Astrocyte of the hippocampus (primary cell): ENCODE data around the gene BIN1.

Experiments used
- DNase-seq: peaks from one replicate; pipeline ENCODE4 v3.0.0; 2011; ENCODE audit warnings: low read depth, low spot score

The BIN1 gene, protein sequence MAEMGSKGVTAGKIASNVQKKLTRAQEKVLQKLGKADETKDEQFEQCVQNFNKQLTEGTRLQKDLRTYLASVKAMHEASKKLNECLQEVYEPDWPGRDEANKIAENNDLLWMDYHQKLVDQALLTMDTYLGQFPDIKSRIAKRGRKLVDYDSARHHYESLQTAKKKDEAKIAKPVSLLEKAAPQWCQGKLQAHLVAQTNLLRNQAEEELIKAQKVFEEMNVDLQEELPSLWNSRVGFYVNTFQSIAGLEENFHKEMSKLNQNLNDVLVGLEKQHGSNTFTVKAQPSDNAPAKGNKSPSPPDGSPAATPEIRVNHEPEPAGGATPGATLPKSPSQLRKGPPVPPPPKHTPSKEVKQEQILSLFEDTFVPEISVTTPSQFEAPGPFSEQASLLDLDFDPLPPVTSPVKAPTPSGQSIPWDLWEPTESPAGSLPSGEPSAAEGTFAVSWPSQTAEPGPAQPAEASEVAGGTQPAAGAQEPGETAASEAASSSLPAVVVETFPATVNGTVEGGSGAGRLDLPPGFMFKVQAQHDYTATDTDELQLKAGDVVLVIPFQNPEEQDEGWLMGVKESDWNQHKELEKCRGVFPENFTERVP

DNA sequence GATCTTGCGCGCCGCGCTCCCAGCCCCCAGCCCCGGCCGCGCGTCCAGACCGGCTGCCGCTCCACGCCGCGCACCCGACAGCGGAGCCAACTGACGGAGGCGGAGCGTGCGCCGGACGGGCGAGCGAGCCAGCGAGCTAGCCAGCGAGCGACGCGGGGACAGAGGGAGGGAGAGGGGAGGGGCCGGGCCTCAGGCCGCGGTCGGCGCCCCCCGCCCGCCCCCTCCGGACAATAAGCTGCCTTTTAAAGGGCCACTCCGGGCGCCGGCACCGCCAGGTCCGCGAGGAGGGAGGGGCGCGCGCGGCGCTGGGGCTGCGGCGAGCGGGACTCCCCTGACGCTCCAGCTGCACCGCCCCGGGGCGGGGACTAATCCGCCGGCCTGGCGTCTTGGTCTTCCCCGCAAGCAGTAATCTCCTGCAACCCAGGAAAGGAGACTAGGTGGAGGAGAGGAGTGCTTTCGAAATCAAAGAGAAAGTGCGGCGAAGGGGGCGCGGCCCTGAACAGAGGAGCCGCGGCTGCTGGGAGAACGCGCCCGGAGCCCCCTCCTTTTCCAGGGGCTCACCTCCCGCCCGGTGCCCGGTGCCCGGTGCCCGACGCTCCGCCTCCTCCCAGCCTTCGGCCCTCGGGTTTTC lies at the start of gene BIN1:
Gene BIN1 (minus strand): TSS at position 164 of the 631 bp plus-strand sequence. CDS start 211 bp downstream, outside the sequence.
- DNase-seq, result peak; percentile 92

DNA sequence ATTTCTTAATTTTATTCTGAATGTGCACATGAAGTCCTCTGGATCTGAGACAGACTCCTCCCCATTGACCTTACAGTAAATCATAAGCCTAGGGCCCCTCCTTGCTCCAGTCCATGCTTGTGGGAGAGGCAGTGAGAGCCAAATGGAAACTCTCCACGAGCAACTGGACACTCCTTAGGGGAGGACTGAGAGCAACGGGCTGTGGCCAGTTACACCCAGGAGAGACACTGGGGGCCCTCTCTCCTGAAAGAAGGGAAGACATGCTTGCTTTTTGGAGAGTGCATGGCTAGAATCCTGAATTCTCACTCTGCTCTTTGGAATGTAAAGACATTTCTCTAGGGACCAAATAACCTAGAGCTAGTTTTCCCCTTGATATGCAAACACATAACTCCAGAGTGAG lies 49.0 kb upstream of the BIN1 start:
- DNase-seq, result no peak

DNA sequence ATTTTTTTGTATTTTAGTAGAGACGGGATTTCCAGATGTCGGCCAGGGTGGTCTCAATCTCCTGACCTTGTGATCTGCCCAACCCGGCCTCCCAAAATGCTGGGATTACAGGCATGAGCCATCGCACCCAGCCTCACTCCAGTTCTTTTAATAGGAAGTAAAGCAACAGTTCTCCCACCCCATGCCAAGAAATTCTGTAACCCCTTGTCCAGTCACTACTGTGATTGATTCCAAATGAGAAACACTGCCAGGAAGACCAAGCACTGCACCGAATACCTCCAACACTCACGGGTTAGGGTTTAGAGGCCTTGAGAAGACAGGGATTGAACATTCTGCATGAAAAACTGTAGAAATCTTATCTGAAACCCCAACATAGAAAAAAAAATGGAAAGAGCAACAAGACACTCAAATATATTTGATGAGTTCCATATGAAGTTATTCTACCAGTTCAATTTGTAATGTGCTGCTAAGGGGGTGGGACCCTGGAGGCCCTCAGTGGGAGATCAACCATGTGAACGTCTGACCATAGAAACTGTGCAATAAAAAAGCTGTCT lies 48.2 kb upstream of the BIN1 start:
- peak; percentile 36 for DNase-seq

DNA sequence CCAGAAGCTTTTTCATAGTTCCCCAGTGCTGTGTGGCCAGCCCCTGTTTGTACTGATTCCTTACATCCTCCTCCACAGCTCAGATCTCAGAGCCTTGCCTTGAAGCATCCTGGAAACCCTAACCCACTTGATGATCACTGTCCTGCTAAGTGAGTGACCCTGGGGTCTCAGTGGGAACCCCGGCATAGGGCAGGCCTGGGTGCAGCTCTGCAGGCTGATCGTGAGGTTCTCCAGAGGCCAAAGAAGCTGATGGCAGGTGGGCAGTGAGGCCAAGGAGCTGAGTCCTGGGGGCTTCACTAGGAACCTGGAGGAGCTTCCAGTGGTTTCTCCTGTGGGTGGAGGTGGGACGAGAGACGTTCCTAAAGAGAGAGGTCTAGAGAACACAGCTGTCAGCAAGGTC lies 47.4 kb upstream of the BIN1 start:
- DNase-seq, result no peak

DNA sequence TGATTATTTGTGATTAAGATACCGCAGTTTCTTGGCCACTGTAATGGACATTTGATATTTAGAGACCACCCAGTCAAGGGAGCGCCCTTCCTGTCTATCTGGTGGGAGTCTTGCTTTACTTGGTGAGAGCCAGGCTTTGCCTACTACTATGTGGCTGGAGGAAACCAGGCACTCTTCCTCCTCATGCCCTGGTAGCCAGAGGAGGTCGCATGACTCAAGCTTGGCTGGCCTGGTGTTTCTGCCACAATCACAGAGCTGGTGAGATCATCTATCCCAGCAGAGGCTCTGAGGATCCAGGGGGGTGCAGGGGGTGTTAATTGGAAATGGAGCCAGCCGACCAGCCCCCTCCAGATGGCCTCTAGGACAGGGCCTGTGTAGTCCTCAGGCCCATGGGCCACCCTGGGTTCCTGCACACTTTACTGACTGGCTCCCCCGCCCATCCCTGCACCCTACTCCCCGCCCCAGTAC lies 46.8 kb upstream of the BIN1 start:
- DNase-seq, result peak; percentile 89

DNA sequence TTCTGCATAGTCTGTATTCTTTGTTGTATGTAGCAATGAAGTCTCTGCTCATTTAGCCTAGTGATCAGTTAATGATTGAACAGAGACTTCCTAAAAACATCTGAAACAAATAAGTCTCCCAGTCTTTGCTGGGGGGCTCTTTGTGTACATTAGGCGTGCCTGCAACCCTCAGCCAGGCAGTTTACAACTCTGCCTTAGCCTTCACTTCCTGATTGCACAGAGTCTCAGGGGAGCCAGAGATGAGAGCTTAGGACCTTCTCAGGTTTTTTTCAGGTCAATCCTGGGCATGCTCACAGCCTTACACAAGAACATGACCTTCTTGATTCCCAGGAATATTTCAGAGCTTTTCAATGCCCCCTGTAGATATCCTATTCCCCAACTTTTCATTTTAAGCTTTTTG lies 44.0 kb upstream of the BIN1 start:
- no peak for DNase-seq

DNA sequence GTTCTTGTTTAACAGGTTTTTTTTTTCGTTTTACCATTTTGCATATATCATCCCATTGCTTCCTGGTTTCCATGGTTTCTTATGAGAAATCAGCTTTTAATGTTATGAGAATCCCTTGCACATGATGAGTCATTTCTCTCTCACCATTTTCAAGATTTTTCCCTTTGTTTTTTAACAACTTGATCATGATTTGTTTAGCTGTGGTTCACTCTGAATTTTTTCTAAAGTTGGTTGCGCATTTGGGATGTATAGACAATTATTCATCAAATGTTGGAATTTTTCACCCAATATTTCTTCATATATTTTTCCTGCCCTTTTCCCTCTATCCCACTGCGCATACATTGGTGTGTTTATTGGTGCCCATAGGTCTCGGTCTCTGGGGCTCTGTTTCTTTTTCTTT lies 42.4 kb upstream of the BIN1 start:
- DNase-seq, result peak; percentile 74

DNA sequence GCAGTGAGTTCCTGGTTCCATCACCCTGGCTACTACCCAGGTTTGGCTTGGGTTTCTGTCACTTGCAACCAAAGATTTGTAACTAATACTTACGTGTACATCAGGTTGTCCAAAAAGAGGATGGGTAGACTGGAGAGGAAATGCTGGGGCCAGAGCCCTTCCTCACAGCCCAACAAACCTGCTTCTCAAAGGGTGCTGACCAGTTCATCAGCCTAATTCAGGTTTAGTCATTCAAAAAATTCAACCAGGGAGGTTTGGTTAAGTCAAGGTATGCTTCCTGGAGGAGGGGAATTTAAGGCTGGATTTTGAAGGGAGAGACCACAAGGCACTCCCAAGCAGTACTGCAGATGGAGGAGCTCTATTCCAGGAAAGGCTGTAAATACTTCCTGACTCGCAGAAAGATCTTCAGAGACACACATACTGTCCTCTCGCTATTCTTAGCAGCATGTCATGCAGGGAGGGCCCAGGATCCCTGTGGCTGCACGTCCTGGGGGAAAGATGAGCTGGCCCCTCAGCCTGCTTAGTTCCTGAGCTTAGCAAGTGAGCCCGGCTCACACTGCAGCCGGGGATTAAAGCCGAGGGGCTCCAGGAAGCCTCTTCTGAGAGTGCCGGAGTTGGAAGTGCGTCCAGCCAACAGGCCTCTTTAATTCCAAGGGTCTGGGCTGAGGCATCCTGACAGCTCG lies 40.0 kb upstream of the BIN1 start:
- no peak for DNase-seq

DNA sequence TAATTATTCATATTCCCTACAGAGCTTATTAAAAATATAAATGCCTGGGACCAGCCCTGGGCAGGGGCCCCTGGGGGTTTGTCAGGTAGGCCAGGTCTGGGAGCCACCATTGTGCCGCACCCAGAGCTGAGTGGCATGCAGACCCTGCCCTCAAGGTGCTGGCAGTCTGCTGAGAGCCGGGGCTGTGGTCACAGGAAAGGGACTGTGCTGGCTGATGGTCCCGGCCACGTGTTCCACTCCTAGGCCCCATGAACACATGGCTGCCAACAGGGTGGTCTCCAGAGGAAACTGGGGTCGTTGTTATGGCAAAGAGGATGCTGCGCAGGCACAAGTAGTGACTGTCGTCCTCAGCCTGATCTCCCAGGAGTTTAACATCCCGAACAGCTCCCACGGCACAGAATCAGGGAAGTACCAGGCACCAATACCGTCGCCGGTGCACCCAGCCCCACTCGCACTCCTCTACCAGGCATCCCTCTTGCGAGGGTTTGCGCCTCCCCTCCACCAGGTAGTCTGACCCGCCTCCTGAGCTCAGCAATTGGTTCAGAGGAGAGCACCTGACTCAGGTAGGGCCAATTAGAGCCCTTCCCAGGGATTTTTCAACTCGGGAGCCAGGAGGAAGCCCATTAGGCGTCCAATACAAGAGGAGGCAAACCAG lies 39.2 kb upstream of the BIN1 start:
- DNase-seq, result no peak

DNA sequence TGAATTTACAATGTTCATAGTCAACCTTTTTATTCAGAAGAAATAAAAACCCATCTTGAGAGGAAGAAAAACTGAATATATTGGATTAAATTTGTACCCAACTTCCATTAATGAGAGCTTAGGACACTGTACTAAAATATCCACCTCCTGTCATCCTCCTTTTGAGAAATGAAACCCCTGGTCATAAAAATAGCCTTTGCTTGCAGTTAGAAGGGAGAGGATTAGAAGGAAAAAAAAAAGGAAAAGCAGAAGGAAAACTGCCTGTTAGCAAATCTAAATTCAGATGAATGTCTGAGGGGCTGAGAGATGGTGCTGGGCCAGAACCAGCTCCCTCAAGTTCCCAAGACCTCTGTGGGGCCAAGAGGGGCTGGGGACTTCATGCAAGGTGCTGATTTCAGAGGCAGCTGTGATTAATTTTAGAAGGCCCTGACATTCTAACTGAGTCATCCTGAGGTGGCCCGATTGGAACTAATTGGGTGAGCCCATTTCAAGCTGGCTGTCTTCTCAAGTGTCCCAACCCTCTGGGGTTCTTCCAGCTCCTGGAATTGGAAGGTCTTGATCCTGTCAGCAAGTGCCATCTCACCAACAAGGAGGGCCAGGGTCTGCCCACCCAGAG lies 38.4 kb upstream of the BIN1 start:
- peak; percentile 20 for DNase-seq

DNA sequence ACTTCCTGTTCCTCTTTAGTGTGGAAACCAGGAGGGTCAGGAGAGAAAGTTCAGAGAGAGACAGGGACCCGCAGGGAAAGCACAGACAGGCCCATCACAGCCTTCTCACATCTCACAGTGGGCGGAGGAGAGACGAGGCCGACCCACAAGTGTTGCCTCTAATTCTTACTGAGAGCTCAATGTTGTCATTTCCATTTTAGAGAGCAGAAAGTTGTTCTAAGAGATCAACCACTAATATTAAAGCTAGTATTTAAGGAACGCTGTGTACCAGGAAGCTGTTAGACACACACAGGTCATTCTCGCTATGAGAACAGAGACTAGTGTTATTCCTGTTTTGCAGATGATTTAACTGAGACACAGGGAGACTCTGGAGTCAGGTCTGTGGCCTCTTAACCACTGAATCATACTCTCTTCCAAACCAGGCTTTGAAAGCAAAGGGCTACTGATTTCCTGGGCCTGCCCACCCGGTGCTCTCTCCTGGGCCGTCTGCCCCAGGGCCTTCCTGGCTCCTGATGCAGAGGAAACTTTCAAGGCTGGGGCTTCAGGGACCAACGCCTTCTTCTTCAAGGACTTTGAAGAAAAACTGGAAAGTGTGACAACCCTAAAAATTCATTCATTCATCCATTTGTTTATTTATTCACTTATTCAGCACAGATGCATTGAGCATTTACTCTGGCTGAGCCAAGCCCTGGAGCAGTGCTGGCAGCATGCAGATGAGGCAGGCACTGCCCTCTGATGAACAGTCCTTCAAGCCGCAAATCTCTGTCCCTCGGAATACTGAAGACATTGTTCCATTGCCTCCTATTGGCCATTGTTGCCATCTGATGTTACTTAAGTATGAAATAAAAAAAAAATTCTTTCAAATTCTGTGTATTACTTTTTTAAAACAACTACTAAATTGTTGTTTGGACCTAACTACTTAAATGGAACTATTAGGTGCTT lies 37.2 kb upstream of the BIN1 start:
- peak; percentile 32 for DNase-seq

DNA sequence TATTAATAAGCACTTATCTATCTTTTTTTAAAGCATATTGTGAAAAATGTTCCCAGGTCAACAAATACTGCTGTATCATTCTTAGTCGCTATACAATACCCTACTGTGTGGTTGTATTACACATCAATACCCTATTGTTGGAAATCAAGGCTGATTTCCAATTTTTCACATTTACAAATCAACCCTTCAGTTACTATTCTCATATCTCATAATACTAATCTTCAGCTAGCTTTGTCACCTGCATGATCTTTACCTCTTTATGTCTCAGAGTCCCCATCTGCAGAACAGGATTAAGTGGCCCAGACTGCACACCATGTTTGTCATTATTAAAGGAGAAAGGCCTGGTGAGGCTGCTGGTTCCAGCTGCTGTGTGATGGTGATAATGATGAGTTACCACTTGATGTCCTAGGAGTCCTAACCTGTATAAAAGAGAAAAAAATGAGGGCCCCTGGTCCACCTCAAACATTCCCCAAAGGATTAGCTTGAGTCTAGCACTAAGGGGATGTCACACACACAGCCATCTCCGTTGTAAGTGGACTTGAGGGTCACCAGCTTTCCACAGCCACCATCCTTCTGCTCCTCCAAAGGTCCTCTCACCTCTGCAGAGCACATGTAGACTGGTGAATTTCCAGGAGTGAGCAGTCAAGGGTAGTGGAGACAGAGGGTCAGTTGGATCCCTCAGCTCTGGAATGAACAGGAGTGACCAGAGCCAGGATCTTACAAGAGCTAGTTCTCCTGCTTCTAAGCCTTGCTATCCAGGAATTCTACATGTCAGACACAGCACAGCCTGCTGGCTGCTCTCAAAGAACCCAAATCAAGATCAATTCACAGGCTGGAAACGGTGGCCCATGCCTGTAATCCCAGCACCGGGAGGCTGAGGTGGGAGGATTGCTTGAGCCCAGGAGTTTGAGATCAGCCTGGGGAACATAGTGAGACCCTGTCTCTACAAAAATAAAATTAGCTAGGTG lies 36.0 kb upstream of the BIN1 start:
- DNase-seq, result no peak

DNA sequence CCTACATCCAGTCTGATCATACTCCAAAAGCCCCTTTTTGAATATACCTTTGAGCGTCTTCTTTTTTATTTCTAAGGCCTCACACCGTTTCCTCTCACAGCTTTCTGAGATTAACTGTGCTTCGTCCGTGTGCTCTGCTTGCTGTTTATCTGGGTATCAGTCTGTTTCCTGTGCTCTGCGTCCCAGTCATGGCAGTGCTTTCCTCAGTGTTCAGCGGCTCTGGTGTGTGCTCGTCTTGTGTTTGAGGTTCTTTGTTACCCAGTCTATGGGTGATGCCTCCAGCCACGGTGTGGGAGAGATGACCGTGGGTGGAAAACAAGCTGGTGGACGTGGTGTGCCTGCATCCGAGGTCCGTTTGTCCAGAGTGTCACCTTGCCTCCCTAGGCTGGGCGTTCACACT lies 33.6 kb upstream of the BIN1 start:
- no peak for DNase-seq

DNA sequence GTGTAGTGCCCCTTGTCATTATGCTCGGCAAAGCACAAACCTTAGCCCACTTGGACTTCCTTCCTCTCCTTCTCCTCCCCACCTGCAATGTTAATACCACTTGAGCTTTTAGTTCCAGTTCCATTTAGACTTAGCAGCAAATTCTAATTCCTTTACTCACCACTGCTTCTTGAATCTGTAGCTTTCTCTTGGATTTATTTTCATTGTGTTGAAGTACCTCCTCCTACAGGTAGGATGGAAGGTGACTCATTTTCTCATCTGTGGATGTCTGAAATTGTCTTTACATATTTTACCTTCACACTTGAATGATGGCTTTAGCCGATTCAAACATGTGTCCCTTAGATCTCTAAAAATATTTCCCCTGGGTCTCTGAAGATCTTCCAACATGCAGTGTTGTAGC lies 32.8 kb upstream of the BIN1 start:
- DNase-seq, result no peak

DNA sequence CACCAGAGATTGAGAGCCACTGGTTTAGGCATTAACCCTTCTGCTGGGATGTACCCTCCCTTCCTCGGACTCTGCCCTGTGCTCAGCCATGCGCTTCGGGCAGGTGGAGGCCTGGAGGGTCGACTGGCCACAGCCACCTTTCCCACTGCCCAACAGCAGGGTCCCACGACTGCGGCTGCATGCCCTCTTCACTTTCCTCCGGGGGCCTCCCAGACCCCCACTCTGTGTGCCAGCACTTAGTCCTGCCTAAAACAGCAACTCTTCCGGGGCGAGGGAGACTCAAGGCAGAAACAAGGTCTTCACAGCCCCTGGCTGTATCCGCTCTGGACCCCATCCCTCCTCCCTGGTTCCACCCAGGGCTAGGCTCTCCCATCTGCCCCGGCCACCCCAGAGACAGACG lies 31.3 kb upstream of the BIN1 start:
- no peak for DNase-seq

DNA sequence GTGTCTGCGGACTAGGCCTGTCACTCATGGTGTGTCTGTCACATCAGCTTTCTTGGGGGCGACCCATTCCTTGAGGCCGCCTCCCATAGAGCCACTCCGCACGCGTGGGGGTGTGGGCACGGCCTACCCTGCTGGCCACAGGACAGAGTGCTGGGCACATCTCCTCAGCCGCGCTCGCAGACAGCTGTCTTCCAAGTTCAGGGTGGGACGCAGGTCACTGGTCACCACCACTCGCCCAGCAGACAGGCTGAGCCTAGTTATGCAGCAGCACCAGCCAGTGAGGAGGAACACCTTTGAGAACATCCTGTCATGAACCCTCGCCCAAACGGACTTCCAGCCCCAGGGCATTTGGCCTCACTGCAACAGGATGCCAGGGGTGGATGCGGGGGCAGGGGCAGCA lies 30.8 kb upstream of the BIN1 start:
- DNase-seq, result no peak

DNA sequence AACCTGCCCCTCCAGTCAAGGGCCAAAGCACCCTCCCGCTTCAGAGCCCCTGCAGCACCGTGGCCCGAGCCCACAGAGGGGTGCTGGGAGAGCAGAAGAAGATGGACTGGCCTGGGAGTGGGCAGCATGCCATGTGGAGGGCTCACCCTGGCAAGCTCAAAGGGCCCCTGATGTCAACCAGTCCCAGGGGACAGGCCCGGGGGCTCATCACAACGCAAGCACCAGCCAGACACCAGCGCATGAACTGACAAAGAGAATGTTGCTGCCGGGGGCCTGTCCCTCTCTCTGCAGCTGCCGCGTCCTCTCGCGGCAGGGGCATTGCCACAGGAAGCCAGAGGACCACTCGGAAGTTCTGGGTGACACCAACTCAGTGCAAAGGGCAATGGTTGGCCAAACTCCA lies 30.3 kb upstream of the BIN1 start:
- no peak for DNase-seq
